GM18508 (cell line): ENCODE measurements around the gene CRIP1.

Source experiments
- ATAC-seq: cut with Tn5 transposase; IDR thresholded peaks from one replicate; pipeline ENCODE4 v1.9.1; 2021; ENCODE audit warnings: moderate number of reproducible peaks; ENCODE audit not compliant: insufficient read depth, unreplicated experiment

CRIP1 gene

DNA sequence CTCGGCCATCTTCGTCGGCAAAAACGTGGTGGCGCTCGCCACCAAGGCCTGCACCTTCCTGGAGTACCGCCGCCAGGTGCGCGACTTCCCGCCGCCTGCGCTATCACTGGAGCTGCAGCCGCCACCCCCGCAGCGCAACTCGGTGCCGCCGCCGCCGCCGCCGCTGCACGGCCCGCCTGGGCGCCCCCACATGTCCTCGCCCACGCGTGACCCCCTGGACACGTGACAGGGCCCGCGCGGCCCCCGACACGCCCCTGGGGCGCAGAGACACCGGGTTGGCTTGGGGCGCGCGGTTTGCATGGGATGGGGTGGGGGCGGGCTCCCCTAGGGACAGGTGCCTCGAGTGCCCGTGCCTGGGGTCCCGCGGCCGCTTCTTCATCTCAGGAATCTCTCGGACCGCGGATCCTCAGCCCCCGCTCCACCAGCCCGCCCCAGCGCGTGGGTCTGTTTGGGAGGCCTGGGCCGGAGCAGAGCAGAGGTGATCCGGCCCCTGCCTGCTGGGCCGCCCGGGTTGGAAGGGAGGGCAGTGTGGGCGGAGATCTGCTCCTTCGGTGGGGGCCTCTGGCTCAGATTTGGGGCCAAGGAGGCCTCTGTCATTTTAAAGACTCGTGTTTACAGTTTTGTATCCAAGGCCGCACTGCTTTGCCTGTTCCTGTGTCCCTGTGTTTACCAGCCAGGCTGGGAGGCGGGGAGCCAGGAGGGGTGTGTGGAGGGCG lies 43.0 kb downstream of the CRIP1 start:
- ATAC-seq: no peak

DNA sequence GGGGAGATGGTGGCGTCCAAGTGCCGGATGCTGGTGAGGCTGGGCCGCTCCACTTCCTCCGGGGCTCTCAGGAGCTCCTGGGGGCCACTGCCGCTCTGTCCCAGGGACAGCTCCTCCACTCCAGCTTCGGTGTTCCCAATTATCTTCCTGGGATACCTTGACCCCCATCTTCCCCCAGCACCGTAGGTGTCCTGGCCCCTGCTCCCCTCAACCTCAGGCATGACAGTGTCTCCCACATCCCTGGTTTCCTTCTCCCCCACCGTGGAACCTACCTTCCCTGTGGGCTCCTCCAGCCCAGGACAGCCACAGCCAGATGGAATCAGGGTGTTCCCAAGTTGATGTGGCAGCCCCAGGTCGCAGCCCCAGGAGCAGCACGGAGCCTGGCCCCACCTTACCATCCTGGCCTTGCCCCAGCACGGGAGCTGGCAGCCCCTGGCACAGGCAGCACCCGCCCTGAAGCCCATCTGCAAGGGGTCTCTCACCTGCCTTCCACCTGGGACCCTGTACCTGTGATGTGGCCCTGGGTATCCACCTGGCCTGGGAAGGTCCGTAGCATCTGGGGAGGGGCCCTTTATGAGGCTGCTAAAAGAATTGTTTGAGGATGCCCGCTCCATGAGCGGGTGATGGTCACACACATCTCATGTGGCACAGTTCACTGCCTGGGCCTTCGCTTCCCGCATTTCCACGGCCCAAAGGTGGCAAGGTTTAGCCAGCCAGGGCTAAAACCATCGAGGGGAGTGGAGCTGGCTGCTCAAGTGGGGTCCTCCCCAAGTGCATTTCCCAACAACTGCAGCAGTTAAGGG lies 43.8 kb downstream of the CRIP1 start:
- no peak for ATAC-seq

- ATAC-seq: no peak
These were observed 44.6 kb downstream of the CRIP1 start for GRCh38 chr14:105531088-105531893.

- no peak for ATAC-seq
These were observed 45.4 kb downstream of the CRIP1 start for GRCh38 chr14:105531894-105532623.

DNA sequence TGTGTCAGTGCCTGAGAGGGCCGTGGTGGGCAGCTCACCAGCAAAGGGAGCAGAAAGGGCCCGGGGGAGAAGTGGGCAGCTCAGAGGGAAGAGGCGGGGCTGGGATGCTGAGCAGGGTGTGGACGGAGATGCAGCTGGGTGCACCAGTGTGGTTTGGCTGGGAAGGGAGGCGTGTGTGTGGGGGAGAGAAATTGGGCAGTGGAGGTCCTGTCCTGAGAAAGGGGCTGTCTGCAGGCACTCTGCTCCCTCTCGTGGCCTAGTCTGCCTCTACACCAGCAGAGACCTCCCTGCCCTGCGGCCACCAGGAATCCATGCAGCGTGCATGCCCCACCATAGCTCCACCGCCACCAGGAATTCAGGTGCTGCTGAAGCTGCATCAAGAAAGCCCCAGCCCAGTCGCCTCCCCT lies 46.1 kb downstream of the CRIP1 start:
- no peak for ATAC-seq

- no peak for ATAC-seq
These were observed 46.7 kb downstream of the CRIP1 start for GRCh38 chr14:105533391-105533790.

GRCh38 chr14:105533811-105534498 lies 47.3 kb downstream of the CRIP1 start:
- no peak for ATAC-seq

DNA sequence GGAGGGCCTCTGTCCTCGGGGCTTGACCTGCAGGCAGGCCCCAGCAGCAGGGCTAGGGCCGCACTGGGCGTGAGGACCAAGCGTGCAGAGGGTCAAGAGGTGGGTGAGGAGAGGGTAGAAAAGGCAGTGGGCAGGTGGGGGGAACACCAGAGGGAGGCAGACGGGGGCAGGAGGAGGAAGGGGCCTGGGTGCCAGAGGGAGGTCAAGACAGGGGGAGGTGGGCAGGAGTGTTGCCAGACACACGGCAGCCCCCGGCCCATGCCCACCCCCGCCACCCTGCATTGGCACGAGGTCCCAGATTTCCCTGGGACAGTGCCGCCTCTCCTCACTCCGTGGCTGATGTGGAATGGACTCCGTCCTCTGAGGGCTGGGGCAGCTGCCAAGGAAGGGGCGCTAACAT lies 47.9 kb downstream of the CRIP1 start:
- ATAC-seq: no peak

GRCh38 chr14:105536051-105536450 lies 49.4 kb downstream of the CRIP1 start:
- ATAC-seq: no peak

DNA sequence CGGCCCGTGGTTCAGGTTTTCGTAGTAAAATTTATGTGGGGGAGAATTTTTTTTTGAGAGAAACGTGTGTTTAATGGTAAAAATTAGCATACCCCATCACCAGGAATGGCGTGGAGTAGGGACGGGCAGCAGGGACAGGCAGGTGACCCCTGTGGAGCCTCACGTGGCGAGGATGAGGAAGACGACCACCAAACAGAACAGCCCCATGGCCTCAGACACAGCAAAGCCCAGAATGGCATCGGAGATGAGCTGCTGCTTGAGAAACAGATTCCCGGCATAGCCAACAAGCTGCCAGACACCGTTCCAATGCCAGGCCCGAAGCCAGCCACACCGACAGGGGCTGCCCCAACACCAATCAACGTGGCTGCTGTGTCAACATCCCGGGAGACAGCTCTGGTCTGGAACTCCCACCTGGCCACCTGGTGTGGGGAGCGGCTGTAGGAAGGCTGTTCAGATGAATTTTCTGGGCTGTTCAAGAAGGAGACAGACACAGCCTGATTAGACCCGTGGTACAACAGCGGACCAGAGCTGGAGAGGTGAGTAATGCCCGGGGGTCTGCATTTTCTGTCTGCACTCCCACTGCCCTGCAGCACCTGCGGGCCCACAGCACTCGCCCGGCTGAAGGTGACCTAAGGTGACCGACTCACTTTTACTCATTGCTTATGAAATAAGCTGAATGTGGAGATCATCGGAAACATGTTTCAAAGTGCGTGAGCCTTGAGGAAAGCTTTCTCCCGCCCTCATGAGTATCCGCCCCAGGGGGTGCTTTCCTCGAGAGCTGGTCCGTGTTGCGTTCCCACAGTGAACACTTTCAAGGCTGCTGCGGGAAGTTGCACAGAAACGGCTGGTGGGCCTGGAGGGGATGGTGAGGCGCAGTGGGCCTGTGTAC lies 50.2 kb downstream of the CRIP1 start:
- no peak for ATAC-seq

- no peak for ATAC-seq
These were observed 51.1 kb downstream of the CRIP1 start for GRCh38 chr14:105537580-105538474.
